GM12878 (cell line): Measurements from ENCODE around the gene CACNG8. TPM values are rescaled to one million over a fixed set of nuclear protein-coding genes. Genes with fewer than 3 reads are reported as not detected.

ENCODE experiments used
- ATAC-seq: fragments of 200-7000 bp; cut with Tn5 transposase; 3 replicates; pipeline ENCODE4 v1.9.1; 2020; ENCODE audit warnings: mild to moderate bottlenecking, moderate library complexity
- BruUV-seq: library from RNA; stranded (reverse); fragments of 400-500 nt; replicated peaks from 2 replicates; lab custom pipeline; 2021; lab: Mats Ljungman, UMichigan
- CTCF ChIA-PET: fragments of 300-600 bp; sonication (Branson Sonifier 250); formaldehyde crosslinking; extraction: SDS; loops from one replicate; lab custom pipeline; 2021; ENCODE audit warnings: inconsistent platforms; lab: Yijun Ruan, JAX
- POLR2A ChIA-PET: fragments of 350-600 bp; formaldehyde crosslinking; extraction: SDS; loops from one replicate; lab custom pipeline; 2021; ENCODE audit warnings: inconsistent platforms; lab: Charles Lee
- RAD21 ChIA-PET: fragments of 300-600 bp; sonication (Branson Sonifier 250); formaldehyde crosslinking; loops from one replicate; lab custom pipeline; 2023; ENCODE audit warnings: antibody characterized with exemption; ENCODE audit not compliant: unreplicated experiment; lab: Charles Lee
- SMC1A ChIA-PET: fragments of 300-600 bp; sonication (Branson Sonifier 250); formaldehyde crosslinking; loops from one replicate; lab custom pipeline; 2023; ENCODE audit not compliant: unreplicated experiment, uncharacterized antibody; lab: Charles Lee
- DNase-seq: peaks from one replicate; pipeline ENCODE4 v3.0.0-alpha.2; 2011; ENCODE audit warnings: low read depth, low spot score
- FAIRE-seq: peaks from 3 replicates; lab custom pipeline; 2011; peaks lifted over from hg19 to GRCh38; lab: Jason Lieb, UNC
- H2AFZ ChIP-seq: 2 replicates; pipeline ENCODE4 v1.6.0; 2011; ENCODE audit warnings: low read depth, low read length, control low read depth; ENCODE audit not compliant: control insufficient read depth
- H3K27ac ChIP-seq: 2 replicates; pipeline ENCODE4 v1.5.1; 2011; ENCODE audit warnings: control low read depth; ENCODE audit not compliant: control insufficient read depth, insufficient read depth
- H3K27me3 ChIP-seq, 2 experiments: replicated peaks in 1 of 2; 2 replicates each; pipeline versions ENCODE4 v1.6.0 to v1.6.1; 2011; ENCODE audit warnings: low read length in 1 of 2; ENCODE audit not compliant: control insufficient read depth in 2 of 2, insufficient read depth in 2 of 2
- H3K36me3 ChIP-seq, 2 experiments: 2 replicates each; pipeline ENCODE4 v1.5.1; 2011; ENCODE audit warnings: low read length in 1 of 2; ENCODE audit not compliant: control insufficient read depth in 2 of 2, insufficient read depth in 2 of 2
- H3K4me1 ChIP-seq: 2 replicates; pipeline ENCODE4 v1.6.1; 2011; ENCODE audit warnings: mild to moderate bottlenecking, low read length, moderate library complexity, mixed read lengths; ENCODE audit not compliant: control insufficient read depth, insufficient read depth
- H3K4me2 ChIP-seq: 2 replicates; pipeline ENCODE4 v1.6.0; 2011; ENCODE audit warnings: control low read depth; ENCODE audit not compliant: control insufficient read depth, insufficient read depth
- H3K4me3 ChIP-seq: fragments of 200-600 bp; sonication (generic); 2 replicates; pipeline ENCODE4 v1.5.1; 2016
- H3K79me2 ChIP-seq: 2 replicates; pipeline ENCODE4 v1.6.0; 2011; ENCODE audit warnings: low read length; ENCODE audit not compliant: control insufficient read depth, insufficient read depth
- H3K9ac ChIP-seq: 2 replicates; pipeline ENCODE4 v1.8.0; 2011; ENCODE audit warnings: low read length, control low read depth, mixed read lengths; ENCODE audit not compliant: control insufficient read depth, insufficient read depth
- H3K9me3 ChIP-seq: replicated peaks from 3 replicates; pipeline ENCODE4 v1.5.1; 2011; ENCODE audit warnings: mild to moderate bottlenecking, low read length; ENCODE audit not compliant: control insufficient read depth, insufficient read depth
- H4K20me1 ChIP-seq: 2 replicates; pipeline ENCODE4 v1.6.0; 2011; ENCODE audit not compliant: control insufficient read depth, insufficient read depth
- ASH2L ChIP-seq: fragments of 300-600, 200-600 bp; sonication (generic); IDR thresholded peaks from 2 replicates; pipeline ENCODE4 v1.6.1; 2017; ENCODE audit warnings: low read depth, mild to moderate bottlenecking, borderline replicate concordance
- ESRRA ChIP-seq: IDR thresholded peaks from 2 replicates; pipeline ENCODE4 v1.6.1; 2012; ENCODE audit warnings: mild to moderate bottlenecking, low read length, improper control_type of control experiment
- FOXK2 ChIP-seq: fragments of 450-650 bp; IDR thresholded peaks from 2 replicates; pipeline ENCODE4 v1.6.1; 2017; ENCODE audit warnings: mild to moderate bottlenecking, moderate library complexity
- JUND ChIP-seq: IDR thresholded peaks from 2 replicates; pipeline ENCODE4 v1.6.1; 2012; ENCODE audit warnings: low read depth, mild to moderate bottlenecking, low read length, improper control_type of control experiment, moderate library complexity
- MXI1 ChIP-seq: fragments of 150-350 bp; IDR thresholded peaks from 2 replicates; pipeline ENCODE4 v1.6.1; 2011; ENCODE audit warnings: low read depth, mild to moderate bottlenecking, inconsistent platforms, low read length, improper control_type of control experiment
- NFYA ChIP-seq: IDR thresholded peaks from 2 replicates; pipeline ENCODE4 v1.6.1; 2011; ENCODE audit warnings: low read depth, mild to moderate bottlenecking, low read length, improper control_type of control experiment, borderline replicate concordance
- NR2C2 ChIP-seq: IDR thresholded peaks from 2 replicates; pipeline ENCODE4 v1.6.1; 2011; ENCODE audit warnings: borderline replicate concordance, low read depth; ENCODE audit not compliant: control insufficient read depth, insufficient read length
- PML ChIP-seq: IDR thresholded peaks from 2 replicates; pipeline ENCODE4 v1.6.1; 2012; ENCODE audit warnings: low read length, inconsistent platforms
- POLR2AphosphoS5 ChIP-seq: IDR thresholded peaks from 2 replicates; pipeline ENCODE4 v1.6.1; 2011; ENCODE audit warnings: mild to moderate bottlenecking, low read length, inconsistent platforms
- ZNF24 ChIP-seq: fragments of 450-650 bp; IDR thresholded peaks from 2 replicates; pipeline ENCODE4 v1.6.1; 2017; ENCODE audit warnings: antibody characterized with exemption, mild to moderate bottlenecking
- WGBS: methylation state at CpG from one replicate; pipeline ENCODE4 v1.1.6; 2016; ENCODE audit warnings: low lambda C conversion rate; ENCODE audit not compliant: insufficient replicate concordance, insufficient coverage; ENCODE audit errors: missing lambda C conversion rate; 5-methylcytosine and 5-hydroxymethylcytosine counted together
- in situ Hi-C: fragments of 300-500 bp; cut with MboI; formaldehyde crosslinking; loops from 9 replicates; pipeline ENCODE4 v1.14.3; 2018; ENCODE audit warnings: mixed read lengths
- intact Hi-C: fragments of 100-400 bp; cut with micrococcal nuclease; formaldehyde crosslinking; loops from one replicate; pipeline ENCODE4 v1.14.2; 2022; ENCODE audit not compliant: unreplicated experiment
- polyA plus RNA-seq, 11 experiments: library from polyadenylated mRNA; depleted of rRNA in 4 of 11; unstranded in 6 of 11; stranded (reverse) in 5 of 11; fragments of >200 nt; fragmentation: Nextera tagmentation in 4 of 11; fragmentation: Illumina TruSeq in 1 of 11; extraction: Ambion mirVana in 4 of 11; extraction: Trizol in 1 of 11; gene quantifications; 1 replicate in 1 of 11; 2 replicates in 10 of 11; pipeline versions ENCODE4 v1.2.1 to v1.2.3, GENCODE V29; 2011 to 2016; ENCODE audit warnings: inconsistent platforms in 2 of 11, missing spikeins in 2 of 11, low read depth in 1 of 11
- total RNA-seq, 4 experiments: library from RNA; depleted of rRNA in 3 of 4; stranded (reverse); fragments of >200 nt in 3 of 4; fragmentation: Illumina TruSeq in 1 of 4; extraction: Trizol in 1 of 4; gene quantifications; 2 replicates each; pipeline versions ENCODE4 v1.2.1 to v1.2.3, GENCODE V29; 2013 to 2021
- TF ChIP-seq, protein P1 (sequence below): fragments of 450-650 bp; IDR thresholded peaks from 2 replicates; pipeline ENCODE4 v1.6.1; 2017; ENCODE audit warnings: mild to moderate bottlenecking, moderate library complexity
- TF ChIP-seq, protein P2 (sequence below): fragments of 450-650 bp; formaldehyde crosslinking; IDR thresholded peaks from 2 replicates; pipeline ENCODE4 v1.4.0; 2020; ENCODE audit warnings: mild to moderate bottlenecking, moderate library complexity
- TF ChIP-seq, protein P3 (sequence below): fragments of 450-650 bp; IDR thresholded peaks from 2 replicates; pipeline ENCODE4 v1.6.1; 2016; ENCODE audit warnings: mild to moderate bottlenecking

The CACNG8 gene
- total and polyA plus RNA-seq, 10 of the 15 experiments (the other 5 are each of a cell fraction or from before 2014, with no cell fraction given) = not detected

DNA sequence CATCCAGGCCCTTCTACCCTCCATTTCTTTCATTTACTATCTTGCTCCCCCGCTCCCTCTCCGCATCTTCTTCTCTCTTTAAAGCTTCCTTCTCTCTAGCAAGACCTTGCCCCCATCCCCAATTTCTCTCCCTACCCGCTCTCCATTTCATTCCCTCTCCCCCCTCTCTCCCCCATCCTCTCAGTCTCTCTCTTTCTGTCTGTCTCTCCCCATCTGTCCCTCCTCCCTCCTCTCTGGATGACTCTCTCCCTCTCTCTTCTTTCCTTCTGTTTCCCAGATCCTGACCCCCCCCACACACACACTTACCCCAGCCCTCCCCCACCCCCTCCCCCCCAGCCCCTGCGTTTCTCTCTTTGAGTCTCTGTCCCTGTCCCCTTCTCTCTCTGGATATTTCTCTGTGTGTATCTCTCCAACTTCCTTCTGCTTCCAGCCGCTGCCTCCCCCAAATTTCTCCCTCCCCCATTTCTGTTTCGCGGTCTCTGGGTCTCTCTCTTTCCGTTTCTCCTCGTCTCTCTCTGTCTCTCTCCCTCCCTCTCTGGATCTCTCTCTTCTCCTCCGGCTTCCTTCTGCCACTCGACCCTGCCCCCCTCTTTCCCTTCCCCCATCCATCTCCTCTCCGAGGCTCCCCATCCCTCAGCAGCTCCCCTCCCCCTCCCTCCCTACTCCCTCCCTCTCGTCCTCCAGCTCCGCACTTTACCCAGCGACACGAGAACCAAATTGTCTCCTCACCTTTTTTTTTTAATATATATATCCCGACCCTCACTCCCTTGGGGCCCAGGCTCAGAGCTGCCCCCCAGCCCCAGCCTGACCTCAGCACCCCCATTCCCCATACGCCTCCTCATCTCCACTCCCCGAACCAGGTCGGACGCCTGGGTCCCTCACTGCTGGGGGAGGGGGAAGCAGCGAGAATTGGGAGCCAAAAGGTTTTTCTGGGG, 3.6 kb upstream of the CACNG8 start:
- SMC1A ChIA-PET = interaction anchor here (0.7 kb wide), 1 partner anchor 392 kb away, joined by 4 read pairs; no protein-coding TSS in a partner anchor
- no peaks in the 10 kb centered on the region for H3K36me3 ChIP-seq
- WGBS = 27% methylated on average over 9 of the region's 22 CpGs
- H2AFZ ChIP-seq = no peak overlapping the region
- no peaks in the 10 kb centered on the region for H3K79me2 ChIP-seq
- intact Hi-C loops = no loop called here
- H3K4me3 ChIP-seq = no peak overlapping the region
- ATAC-seq (no peak), DNase-seq (no peak), FAIRE-seq (no peak)
- no peak overlapping the region for H3K9ac ChIP-seq
- no peaks in the 10 kb centered on the region for H3K4me1 ChIP-seq
- RAD21 ChIA-PET = no interaction called here
- no peak overlapping the region for H3K4me2 ChIP-seq
- H4K20me1 ChIP-seq = no peaks in the 10 kb centered on the region
- H3K27ac ChIP-seq = no peak overlapping the region
- H3K27me3 ChIP-seq = no peaks in the 10 kb centered on the region
- CTCF ChIA-PET = no interaction called here
- no TSS peak for BruUV-seq
- in situ Hi-C loops = no loop called here
- no peaks in the 10 kb centered on the region; the same call in 2 of the 3 replicates for H3K9me3 ChIP-seq
- POLR2A ChIA-PET = no interaction called here
- no peak for TF ChIP-seq ZNF24
- TF ChIP-seq, protein P1, sequence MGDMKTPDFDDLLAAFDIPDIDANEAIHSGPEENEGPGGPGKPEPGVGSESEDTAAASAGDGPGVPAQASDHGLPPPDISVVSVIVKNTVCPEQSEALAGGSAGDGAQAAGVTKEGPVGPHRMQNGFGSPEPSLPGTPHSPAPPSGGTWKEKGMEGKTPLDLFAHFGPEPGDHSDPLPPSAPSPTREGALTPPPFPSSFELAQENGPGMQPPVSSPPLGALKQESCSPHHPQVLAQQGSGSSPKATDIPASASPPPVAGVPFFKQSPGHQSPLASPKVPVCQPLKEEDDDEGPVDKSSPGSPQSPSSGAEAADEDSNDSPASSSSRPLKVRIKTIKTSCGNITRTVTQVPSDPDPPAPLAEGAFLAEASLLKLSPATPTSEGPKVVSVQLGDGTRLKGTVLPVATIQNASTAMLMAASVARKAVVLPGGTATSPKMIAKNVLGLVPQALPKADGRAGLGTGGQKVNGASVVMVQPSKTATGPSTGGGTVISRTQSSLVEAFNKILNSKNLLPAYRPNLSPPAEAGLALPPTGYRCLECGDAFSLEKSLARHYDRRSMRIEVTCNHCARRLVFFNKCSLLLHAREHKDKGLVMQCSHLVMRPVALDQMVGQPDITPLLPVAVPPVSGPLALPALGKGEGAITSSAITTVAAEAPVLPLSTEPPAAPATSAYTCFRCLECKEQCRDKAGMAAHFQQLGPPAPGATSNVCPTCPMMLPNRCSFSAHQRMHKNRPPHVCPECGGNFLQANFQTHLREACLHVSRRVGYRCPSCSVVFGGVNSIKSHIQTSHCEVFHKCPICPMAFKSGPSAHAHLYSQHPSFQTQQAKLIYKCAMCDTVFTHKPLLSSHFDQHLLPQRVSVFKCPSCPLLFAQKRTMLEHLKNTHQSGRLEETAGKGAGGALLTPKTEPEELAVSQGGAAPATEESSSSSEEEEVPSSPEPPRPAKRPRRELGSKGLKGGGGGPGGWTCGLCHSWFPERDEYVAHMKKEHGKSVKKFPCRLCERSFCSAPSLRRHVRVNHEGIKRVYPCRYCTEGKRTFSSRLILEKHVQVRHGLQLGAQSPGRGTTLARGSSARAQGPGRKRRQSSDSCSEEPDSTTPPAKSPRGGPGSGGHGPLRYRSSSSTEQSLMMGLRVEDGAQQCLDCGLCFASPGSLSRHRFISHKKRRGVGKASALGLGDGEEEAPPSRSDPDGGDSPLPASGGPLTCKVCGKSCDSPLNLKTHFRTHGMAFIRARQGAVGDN = no peak
- TF ChIP-seq, protein P2, sequence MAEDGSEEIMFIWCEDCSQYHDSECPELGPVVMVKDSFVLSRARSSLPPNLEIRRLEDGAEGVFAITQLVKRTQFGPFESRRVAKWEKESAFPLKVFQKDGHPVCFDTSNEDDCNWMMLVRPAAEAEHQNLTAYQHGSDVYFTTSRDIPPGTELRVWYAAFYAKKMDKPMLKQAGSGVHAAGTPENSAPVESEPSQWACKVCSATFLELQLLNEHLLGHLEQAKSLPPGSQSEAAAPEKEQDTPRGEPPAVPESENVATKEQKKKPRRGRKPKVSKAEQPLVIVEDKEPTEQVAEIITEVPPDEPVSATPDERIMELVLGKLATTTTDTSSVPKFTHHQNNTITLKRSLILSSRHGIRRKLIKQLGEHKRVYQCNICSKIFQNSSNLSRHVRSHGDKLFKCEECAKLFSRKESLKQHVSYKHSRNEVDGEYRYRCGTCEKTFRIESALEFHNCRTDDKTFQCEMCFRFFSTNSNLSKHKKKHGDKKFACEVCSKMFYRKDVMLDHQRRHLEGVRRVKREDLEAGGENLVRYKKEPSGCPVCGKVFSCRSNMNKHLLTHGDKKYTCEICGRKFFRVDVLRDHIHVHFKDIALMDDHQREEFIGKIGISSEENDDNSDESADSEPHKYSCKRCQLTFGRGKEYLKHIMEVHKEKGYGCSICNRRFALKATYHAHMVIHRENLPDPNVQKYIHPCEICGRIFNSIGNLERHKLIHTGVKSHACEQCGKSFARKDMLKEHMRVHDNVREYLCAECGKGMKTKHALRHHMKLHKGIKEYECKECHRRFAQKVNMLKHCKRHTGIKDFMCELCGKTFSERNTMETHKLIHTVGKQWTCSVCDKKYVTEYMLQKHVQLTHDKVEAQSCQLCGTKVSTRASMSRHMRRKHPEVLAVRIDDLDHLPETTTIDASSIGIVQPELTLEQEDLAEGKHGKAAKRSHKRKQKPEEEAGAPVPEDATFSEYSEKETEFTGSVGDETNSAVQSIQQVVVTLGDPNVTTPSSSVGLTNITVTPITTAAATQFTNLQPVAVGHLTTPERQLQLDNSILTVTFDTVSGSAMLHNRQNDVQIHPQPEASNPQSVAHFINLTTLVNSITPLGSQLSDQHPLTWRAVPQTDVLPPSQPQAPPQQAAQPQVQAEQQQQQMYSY (CRISPR knock-in tag) = no peak
- no peak for TF ChIP-seq NR2C2
- no peak for TF ChIP-seq POLR2AphosphoS5
- no peak for TF ChIP-seq NFYA
- no peak for TF ChIP-seq ESRRA
- no peak for TF ChIP-seq JUND
- no peak for TF ChIP-seq FOXK2
- TF ChIP-seq, protein P3, sequence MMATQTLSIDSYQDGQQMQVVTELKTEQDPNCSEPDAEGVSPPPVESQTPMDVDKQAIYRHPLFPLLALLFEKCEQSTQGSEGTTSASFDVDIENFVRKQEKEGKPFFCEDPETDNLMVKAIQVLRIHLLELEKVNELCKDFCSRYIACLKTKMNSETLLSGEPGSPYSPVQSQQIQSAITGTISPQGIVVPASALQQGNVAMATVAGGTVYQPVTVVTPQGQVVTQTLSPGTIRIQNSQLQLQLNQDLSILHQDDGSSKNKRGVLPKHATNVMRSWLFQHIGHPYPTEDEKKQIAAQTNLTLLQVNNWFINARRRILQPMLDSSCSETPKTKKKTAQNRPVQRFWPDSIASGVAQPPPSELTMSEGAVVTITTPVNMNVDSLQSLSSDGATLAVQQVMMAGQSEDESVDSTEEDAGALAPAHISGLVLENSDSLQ = no peak
- no peak for TF ChIP-seq ASH2L
- TF ChIP-seq MXI1 = no peak
- TF ChIP-seq PML = no peak
